VCaP (cell line): ENCODE results near the gene IDI2.
A peak's percentile ranks its signal among the peaks of the same experiment; 100 is the strongest.

Experiments used
- H3K27ac ChIP-seq: fragments of 450-650 bp; 2 replicates; pipeline ENCODE4 v1.5.1; 2017
- TF ChIP-seq, protein P1 (sequence below): fragments of 450-650 bp; conservative IDR thresholded peaks from 2 replicates; pipeline ENCODE4 v1.5.1; 2017; ENCODE audit warnings: mild to moderate bottlenecking, moderate library complexity

Gene IDI2

DNA sequence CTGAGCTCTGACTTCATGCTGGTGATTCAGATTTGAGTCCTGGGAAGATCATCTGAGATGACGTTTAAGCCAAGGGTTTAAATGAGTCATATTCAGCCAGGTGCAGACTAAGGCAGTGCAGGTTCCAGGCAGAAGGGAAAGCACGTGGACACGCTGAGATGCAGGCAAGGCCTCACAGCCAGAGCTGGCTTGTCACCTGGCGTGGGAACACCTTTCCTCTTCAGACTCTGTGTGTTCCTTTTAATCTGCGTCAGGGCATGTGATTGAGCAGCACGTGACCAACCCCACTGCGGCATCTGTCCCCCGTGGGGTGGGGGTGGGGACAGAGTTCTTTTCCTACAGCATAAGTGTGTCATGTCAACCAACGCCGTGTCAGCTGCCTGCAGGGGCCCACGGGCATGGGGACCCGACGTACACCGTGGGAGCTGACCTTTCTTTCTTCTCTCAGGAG lies 10.7 kb upstream of the IDI2 start:
- TF ChIP-seq, protein P1, sequence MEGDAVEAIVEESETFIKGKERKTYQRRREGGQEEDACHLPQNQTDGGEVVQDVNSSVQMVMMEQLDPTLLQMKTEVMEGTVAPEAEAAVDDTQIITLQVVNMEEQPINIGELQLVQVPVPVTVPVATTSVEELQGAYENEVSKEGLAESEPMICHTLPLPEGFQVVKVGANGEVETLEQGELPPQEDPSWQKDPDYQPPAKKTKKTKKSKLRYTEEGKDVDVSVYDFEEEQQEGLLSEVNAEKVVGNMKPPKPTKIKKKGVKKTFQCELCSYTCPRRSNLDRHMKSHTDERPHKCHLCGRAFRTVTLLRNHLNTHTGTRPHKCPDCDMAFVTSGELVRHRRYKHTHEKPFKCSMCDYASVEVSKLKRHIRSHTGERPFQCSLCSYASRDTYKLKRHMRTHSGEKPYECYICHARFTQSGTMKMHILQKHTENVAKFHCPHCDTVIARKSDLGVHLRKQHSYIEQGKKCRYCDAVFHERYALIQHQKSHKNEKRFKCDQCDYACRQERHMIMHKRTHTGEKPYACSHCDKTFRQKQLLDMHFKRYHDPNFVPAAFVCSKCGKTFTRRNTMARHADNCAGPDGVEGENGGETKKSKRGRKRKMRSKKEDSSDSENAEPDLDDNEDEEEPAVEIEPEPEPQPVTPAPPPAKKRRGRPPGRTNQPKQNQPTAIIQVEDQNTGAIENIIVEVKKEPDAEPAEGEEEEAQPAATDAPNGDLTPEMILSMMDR: no peak
- H3K27ac ChIP-seq: peak overlapping the region; percentile 86

GRCh38 chr10:1035201-1035600 lies 9.5 kb upstream of the IDI2 start:
- peak overlapping the region; percentile 86 for H3K27ac ChIP-seq
- TF ChIP-seq, protein P1: no peak

DNA sequence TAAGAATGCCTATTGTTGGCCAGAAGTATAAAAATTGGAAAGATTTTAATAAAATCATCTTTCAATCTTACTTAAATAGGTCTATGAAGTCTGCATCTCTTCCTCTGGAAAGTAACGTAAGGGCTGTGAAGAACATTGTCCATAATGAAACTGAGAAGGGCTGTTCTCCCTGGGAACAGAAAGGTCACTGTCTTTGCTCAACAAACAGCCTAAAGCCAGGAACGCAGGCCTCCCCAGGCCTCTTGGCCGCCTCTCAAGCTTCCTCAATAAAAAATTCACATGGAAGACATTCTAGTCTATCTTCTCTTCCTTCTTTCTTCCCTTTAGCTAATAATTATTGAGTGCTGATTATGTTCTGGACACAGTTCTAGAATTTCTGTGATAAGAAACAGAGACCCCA lies 9.1 kb upstream of the IDI2 start:
- H3K27ac ChIP-seq: peak overlapping the region; percentile 86
- TF ChIP-seq, protein P1: no peak

- H3K27ac ChIP-seq: peak overlapping the region; percentile 86
- TF ChIP-seq, protein P1: no peak
Measured at GRCh38 chr10:1033601-1034000, 7.9 kb upstream of the IDI2 start.

- TF ChIP-seq, protein P1: no peak
- no peak overlapping the region for H3K27ac ChIP-seq
Measured at GRCh38 chr10:1029838-1030237, 4.2 kb upstream of the IDI2 start.

DNA sequence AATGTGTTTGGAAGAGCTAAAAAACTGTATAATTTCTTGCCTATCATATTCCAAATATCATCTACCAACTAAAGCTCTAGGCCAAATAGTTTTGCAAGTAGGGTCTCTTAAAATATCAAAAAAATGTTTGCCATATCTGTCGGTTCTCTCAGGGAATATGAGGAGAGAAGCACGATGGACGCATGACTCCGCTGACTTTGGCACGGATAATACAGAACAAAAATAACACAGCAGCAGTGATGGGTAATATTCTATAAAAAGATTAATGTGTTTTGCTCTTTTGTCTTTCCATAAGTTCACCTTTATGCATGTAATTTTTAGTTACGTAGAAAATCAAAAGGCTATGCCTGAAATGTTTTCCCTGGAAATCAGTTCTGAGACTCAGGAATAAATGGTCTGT lies 919 bp upstream of the IDI2 start:
- TF ChIP-seq, protein P1: no peak
- no peak overlapping the region for H3K27ac ChIP-seq

DNA sequence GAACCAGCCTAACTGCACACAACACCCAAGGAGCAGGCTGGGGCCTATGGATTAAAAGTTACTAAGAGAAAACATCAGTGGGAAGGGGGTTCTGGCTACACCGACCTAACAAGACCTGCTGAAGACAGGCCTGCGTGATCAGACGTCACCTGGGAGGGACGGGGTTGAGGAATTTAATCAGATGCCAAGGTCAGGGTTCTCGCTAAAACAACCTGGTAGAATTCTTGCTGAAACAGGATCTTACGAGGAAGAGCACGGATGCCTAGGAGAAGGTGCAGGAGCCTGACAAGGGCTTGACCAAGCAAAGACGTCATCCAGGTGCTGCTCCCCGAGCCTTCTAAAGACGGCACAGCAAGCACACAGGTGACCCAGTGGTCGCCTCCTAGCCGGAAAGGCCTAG lies 1.6 kb downstream of the IDI2 start:
- TF ChIP-seq, protein P1: no peak

More for the DNA sequence above, 1.6 kb downstream of the IDI2 start:
- no peak overlapping the region for H3K27ac ChIP-seq
